Fibroblast of gingiva (primary cell): ENCODE measurements around the gene CENPN.
A peak's percentile ranks its signal among the peaks of the same experiment; 100 is the strongest.

ENCODE experiments used
- DNase-seq: peaks from one replicate; pipeline ENCODE4 v3.0.0-alpha.2; 2011; ENCODE audit warnings: low read depth

Gene CENPN, protein sequence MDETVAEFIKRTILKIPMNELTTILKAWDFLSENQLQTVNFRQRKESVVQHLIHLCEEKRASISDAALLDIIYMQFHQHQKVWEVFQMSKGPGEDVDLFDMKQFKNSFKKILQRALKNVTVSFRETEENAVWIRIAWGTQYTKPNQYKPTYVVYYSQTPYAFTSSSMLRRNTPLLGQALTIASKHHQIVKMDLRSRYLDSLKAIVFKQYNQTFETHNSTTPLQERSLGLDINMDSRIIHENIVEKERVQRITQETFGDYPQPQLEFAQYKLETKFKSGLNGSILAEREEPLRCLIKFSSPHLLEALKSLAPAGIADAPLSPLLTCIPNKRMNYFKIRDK

DNA sequence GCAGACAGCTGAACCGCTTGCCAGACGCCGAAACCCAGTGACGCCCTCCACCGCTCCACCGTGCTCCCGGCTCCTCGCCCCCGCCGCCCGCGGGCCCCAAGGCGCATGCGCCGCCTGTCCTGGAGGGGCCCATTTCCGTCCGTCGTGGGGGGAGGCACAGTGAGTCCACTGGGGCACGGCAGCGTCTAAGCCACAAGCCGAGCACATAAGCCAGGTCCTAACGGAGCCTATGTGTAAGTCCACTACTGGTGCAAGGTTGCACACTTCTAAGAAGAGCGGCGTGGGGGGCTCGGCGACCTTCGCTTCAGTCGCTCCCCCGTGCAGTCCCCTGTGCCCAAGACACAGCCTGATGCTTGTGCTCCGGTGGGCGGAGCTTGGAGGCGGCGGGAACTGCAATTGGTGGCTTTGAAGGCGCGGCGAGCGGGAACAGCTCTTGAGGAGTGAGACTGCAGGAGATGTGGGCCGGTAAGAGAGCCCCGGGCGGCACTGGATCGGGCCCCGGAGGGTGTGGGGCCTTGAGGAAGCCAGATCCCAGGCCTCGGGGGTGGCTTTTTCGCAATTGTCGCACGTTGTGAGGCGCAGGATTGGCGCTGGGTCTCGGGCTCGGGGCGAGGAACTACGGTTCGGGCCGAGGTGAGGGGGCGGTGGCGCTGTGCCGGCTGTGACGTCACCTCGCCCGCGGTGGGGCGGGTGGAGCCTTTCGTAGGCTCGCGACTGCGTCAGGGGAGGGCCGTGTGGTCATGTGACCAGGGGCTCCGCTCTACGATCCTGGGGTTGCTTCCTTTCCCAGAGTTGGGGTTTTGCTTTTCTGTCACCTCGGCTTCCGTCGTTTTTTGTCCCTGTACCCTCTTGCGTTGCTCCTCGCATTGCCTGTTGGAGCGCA lies at the start of gene CENPN, which contains the start of gene CMC2:
Gene CENPN (plus strand): TSS at position 402 of the 883 bp plus-strand sequence. CDS start 4,726 bp downstream, outside the sequence.
Gene CMC2 (minus strand): TSS at position 73 of the 883 bp plus-strand sequence. CDS start 9,491 bp downstream, outside the sequence.
- peak; percentile 100 for DNase-seq

DNA sequence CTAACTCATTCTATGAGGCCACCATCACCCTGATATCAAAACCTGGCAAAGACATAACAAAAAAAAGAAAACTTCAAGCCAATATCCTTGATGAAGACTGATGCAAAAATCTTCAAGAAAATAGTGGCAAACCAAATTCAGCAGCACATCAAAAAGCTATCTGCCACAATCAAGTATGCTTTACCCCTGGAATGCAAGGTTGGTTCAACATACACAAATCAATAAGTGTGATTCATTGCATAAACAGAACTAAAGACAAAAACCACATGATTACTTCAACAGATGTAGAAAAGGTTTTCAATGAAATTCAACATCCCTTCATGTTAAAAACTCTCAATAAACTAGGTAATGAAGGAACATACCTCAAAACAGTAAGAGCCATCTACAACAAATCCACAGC lies 48.7 kb upstream of the CENPN start:
- no peak for DNase-seq

DNA sequence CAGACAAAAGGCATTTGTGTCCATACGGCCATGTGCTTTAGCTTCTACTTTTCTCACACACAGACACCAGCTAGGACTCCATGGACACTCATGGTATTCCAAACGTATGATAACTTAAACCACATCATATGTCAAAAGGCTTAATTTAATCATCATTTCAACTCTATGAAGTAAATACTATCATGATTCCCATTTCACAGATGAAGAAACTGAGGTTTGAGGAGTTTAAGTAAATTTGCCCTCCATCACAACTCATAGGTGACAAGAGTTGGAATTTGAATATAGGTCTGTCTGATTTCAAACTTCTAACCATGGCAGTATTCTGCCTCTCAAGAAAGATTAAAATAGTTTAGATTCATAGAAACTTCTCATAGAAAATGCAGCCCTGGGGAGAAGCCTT lies 44.1 kb upstream of the CENPN start:
- no peak for DNase-seq

DNA sequence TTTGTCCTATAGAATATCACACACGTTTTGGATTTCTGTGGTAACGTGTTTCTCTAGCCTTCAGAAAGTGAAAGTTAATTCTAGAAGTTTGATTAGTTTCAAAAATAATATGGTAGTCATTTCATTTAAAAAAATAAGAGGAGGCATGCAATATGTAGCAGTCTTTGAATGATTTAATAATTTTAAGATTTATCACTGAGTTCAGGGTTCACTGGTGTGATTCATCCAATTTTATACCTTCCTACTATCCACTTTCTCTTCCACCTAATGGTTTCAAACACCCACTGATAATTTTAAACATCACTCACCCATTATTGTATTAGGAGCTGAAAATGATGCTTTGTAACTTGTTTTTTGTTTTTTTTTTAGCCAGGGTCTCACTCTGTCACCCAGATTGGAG lies 42.7 kb upstream of the CENPN start:
- DNase-seq: no peak

DNA sequence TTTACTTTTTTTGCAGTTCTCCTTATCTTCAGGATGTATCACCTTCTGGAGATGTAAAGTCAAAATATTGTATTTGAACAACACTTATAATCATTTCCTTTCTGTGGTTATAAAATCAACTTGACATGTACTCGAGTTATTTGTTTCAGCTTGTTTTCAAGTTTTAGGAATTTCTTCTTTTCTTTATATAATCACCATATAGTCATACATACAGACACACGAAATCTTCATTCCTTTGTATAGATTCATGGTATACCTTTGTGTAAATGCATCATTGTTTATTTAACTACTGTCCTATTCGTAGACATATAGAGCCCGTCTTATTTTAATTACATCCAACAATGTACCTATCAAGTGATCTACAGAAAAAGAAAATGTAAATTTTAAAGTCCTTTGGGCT lies 40.4 kb upstream of the CENPN start:
- no peak for DNase-seq

DNA sequence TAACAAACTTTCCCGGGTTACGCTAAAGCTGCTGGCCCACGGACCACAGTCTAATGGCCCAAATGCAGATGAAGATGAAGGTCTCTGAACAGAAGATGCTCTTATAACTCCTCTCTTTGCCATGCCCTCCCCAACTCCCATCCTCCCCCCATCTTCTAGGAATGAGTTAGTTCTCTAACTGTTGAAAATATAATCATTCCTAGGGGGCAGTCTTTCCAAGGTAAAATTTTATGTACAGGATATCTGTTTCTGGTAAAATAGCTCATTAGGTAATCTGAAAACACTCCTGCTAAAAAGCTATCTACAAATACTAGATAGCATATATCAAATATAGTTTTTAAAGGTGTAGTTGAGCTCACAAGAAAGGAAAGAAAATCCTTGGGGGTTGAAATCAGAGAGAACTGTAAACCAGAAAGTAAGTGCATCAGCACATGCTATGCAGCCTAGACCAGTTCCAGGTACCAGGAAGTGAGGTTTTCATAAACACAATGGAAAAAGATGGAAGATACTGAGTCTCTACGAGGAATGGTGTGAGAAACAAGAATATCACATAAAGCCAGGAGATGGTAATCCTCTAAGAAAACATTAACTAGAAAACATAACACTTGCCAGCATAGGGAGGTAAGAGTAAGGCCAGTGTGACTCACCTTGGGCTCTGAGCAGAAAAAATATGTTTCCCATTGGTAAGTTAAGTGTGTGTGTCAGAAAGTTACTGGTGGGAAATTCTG lies 38.5 kb upstream of the CENPN start:
- DNase-seq: no peak

DNA sequence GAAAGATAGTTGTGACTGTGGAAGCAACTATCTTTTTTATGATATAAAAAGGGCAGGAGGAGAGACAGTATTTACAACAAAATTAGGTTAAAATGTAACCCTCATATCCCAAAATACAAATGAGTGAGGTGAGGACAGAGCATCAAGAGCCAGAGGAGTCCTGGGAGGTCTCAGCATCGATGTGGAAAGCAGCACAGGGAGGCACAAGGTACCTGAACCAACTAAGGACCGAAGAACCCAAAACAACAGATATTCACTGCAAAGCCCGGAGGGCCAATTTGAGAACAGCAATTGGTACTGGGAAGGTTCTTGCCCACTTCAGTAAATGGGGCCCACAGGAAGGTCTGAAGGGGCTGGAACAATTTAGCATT lies 37.9 kb upstream of the CENPN start:
- no peak for DNase-seq

DNA sequence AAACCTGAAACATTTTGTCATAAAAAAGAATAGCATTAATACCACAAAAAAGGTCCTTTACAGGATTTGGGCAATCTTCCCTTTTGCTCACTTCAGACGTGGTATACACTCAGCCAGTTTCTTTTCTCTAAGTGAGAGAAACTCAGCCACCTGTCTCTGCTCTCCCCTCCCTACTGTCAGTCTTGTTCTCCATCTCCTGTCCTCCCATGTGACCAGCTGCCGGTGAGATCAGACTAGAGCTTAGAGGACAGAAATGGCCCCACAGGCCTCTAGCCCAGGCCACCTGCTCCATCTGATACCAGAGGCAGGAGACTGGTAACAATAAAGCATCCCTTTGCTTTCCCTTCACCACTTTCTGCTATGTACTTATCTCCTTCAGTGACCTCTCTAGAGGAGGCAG lies 35.2 kb upstream of the CENPN start:
- DNase-seq: no peak

DNA sequence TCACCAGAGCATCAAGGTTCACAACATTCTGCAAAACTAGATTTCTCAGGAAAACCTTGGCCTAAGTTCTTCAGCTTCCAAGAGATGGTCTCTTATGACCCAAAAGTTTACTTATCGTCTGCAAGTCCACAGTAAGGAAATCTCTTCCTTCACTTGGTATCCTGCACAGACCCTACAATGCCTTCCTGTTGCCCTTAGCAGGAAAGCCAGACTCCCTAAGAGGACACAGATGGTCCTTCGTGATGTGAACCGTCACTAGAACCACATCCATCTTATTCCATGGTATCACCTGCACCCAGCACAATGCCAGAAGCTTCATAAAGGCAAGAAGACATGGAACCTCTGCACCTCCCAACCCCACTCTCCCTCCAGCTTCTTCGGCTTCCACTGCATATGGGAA lies 34.4 kb upstream of the CENPN start:
- no peak for DNase-seq

DNA sequence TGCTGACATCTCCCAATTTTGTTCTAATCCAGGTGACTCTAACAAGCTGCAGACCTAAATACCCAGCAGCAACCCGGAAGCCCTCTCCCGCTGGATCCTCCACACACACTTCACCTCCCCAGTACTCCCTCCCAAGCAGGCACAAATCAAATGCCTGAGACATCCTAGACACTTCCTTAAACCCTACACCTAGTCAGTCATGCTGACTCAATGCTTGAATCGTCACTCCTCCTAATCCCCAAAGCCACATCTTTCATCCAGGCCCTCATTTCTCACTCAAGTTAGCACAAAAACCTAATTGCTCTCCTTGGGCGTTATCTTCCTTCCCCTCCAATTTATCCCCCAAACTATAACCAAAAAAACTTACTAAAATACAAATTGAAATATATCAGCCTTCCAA lies 33.0 kb upstream of the CENPN start:
- DNase-seq: no peak

DNA sequence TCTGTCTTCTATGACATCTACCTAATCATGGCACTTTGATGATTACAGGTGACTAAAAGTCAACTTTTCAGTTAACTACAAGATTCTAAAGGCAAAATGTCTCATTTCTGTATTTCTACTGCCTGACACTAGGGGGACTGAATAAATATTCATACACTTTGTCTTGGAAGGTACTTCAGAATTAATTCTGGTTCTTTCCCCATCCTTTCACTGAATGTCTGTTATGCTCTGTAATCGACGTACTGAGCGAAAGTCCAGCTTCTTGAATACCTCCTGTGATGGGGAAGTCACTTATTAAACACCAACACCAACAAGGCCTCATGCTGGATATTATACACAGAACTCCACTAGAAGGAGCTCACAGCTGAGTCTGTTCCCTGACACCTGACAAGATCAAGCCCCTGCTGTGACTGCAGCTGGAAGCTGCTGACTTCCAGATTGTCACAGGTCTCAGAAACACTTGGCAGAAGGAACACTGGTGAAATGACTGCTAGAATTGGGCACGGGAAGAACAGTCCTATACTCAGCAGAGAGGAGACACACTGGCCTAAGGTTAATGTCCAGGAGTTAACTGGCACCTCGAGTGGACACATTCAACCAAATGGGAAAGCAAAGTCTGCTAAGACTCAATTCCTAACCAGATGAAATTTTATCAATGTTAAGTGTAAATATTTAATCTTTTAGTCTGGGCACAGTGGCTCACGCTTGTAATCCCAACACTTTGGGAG lies 32.2 kb upstream of the CENPN start:
- no peak for DNase-seq

DNA sequence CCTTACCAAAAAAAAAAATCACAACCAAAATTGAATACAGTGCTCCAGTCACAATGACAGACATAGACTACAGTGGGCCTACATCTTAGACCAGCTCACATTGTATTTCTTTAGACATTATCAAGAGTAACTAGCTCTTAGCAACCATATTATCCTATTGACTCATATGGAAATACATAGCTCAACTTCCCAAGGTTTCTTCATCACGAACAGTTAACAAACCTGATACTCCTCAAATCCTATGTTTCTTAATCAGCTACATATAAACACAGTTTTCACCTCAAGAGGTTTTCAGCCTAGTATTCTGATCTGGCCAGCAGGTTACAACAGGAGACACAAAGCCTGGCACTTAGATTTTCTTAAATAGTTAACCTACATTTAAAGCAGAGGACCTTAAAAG lies 30.1 kb upstream of the CENPN start:
- DNase-seq: no peak

DNA sequence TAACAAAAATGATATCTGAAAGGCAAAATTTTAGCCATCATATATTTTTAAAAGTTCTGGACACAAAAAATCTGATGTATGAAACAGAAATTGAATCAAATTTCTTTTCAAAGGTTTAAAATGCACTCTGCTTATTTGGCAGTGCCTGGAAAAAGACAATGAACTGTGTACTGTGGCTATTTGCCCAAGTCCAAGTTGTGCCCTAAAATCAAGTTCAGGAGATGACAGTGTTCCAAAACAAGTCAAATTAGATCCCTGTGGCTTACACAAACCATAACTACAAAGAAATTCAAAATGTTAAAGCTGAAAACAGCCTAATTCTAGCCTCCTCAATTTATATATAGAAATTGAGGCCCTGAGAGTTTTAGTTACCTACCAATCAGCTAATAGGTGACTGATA lies 25.9 kb upstream of the CENPN start:
- no peak for DNase-seq

DNA sequence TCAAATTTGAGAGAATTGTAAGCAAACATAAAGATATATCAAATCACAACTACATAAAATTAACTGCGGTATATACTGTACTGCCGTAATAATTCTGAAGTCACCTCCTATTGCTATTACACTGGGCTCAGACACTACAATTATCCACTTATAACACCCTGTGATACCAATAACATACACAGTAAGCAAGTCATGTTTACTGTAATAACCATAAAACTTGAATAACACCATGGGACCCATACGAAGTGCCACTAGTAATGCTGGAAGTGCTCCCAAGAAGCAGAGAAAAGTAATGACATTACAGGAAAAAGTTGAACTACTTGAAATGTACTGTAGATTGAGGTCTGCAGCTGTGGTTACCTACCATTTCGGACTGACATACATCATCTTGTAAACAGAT lies 24.4 kb upstream of the CENPN start:
- no peak for DNase-seq

DNA sequence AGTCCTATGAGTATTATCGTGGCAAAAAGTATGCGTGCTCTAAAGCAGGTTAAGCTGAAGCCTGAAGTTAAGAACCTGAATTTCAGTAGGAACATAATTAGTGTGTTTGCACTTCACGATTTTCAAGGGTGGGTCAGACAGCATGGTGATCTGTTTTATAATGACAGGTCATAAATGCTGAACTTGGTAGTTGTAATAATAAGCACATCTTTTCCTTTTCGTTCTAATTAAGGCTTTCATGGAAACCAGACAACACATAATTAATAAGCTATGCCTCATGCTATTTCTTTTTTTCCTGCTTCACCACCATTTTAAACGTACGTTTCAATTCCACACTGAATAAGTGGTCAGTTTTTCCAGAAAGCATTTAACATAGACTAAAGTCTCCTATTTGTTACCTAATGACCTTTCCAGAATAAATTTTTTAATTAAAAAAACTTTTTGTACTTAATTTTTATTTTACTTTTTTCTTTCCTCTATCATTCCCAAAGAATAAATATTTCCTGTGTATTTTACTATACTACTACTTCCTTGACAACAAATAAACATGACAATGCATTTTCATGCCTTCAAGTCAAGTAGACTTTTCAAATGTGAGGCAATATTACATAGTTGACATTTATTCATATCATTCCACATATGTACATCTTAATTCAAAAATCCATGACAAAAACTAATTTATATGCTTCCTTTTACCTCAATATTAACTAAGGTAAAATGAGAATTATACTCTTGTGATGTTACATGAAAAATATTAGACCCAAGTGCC lies 22.7 kb upstream of the CENPN start:
- no peak for DNase-seq

DNA sequence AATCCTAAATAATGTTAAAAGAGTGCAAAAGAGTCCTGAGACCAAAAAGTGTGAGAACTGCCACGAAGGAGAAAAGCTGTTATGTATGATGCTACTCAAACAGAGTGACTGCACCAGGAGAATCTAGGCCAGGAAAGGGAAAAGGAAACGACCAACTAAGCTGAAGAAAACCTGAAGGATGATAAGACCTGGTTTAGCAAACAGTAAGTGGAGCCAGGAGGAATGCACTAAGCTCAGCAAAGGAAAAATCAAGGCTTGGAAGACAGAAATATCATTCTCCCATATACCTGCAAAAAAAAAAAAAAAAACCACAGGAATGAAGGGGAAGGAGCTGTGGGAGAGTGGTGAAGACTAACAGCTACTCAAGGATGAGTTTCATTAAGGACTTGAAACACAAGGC lies 21.4 kb upstream of the CENPN start:
- no peak for DNase-seq

DNA sequence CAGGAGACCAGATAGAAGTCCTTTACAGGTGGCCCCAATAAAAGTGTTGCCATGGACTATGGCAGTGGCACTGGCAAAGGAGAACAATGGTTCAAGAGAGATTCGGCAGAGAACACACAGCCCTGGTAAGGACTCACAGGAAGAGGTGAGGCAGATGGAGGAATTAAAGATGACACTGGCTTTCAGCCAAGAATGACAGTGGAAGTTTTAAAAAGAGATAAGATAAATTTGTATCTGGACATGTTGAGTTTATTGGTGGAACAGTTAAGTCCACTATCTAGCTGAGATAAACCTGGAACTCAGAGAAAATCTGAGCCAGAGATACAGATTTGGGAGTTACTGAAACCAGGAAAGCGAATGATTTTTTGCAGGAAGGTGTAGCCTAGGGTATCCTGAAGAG lies 20.5 kb upstream of the CENPN start:
- no peak for DNase-seq

DNA sequence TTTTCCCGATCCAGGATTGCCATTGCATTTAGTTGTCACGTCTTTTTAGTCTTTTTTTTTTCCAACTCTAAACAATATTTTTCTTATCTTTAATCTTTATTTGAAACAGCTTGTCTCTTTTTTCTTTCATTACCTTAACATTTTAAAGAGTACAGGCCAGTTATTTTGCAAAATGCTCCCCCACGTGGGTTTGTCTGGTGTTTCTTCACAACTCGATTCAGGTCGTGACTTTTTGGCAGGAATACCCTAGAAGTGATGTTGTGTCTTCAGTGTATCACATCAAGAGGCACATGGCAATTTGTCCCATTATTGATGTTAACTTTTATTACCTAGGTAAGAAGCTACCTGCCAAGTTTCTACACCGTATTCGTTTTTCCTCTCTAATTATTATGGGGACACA lies 18.3 kb upstream of the CENPN start:
- DNase-seq: no peak

DNA sequence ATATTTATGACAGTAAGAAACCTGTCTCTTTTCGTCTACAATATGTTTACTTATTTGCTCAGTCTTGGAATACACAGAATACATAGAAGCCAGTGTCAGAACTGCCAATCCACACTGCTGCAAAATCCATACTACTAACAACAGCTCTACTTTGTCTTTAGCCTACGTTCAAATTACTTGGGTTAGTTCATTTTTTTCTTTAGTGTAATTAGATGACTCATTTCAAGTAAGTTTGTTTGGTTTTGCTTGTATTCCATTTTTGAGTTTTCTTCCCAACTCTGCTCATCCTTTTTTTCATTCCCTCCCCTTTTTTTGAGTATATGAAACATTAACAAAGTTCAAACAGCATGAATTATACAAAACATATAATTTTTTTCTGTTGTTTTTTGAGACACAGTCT lies 17.2 kb upstream of the CENPN start:
- no peak for DNase-seq

DNA sequence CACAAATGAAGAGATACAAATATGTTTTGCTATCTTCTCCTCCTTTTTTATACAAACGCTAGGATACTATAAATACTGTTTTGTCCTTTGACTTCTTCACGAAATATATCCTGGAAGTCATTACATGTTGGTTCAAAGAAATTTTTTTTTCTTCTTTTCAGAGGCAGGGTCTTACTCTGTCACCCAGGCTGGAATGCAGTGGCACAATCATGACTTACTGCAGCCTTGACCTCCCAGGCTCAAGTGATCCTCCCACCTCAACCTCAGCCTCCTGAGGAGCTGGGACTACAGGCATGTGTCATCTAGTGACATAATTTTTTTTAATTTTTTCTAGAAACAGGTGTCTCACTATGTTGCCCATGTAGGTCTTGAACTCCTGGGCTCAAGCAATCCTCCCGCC lies 16.4 kb upstream of the CENPN start:
- no peak for DNase-seq

DNA sequence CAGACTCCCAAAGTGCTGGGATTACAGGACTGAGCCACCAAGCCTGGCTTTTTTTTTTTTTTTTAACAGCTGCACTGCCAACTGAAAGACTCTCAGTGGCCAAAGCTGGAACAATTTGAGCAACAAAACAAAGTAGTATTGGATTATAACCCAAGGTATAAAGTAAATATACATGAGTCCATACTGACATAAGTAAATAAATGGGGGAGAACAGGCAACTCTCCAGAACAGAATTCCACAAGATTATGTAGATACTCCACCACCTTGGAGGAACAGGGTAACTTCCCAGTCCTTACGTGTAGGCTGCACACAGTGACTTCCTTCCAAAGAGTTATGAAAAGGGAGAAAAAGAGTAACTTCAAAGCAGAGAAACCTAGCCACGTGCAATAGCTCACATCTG lies 16.0 kb upstream of the CENPN start:
- DNase-seq: no peak
